ENCODE results near the gene EPDR1.

DNA sequence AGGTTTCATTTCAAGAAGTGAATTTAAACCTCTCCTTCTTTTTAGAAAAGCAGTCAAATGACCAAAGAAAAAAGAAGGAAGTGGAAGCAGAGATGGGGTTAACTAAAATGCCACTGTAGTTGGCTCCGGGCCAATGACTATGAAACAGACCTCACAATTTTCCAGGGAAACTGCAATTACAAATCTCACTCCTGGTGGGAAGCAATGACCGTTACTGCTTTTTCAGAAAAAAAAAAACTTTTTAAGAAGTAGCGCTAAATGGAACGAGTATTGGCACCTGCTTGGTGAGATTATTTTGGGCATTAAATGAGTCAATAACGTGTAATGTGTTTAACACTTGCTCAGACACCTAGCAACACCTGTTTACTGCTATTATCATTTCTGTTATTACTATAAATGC, 5.0 kb upstream of the EPDR1 start:
- TF ChIP-seq, protein P1, sequence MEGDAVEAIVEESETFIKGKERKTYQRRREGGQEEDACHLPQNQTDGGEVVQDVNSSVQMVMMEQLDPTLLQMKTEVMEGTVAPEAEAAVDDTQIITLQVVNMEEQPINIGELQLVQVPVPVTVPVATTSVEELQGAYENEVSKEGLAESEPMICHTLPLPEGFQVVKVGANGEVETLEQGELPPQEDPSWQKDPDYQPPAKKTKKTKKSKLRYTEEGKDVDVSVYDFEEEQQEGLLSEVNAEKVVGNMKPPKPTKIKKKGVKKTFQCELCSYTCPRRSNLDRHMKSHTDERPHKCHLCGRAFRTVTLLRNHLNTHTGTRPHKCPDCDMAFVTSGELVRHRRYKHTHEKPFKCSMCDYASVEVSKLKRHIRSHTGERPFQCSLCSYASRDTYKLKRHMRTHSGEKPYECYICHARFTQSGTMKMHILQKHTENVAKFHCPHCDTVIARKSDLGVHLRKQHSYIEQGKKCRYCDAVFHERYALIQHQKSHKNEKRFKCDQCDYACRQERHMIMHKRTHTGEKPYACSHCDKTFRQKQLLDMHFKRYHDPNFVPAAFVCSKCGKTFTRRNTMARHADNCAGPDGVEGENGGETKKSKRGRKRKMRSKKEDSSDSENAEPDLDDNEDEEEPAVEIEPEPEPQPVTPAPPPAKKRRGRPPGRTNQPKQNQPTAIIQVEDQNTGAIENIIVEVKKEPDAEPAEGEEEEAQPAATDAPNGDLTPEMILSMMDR (IDR thresholded peaks at IDR 0.05; ENCODE audit: insufficient read depth, low read length, poor library complexity, severe bottlenecking) = no peak
- TF ChIP-seq EZH2phosphoT487 (conservative IDR thresholded peaks at IDR 0.05; ENCODE audit: low read length) = no peak

Measured in SU-DHL-6 (cell line).